HTERT RPE-1 (cell line): ENCODE measurements around the gene TRIM14.
"Not testable (repeated sequence)": the region's sequence is repeated elsewhere in the genome, so short reads cannot be mapped to it uniquely, and the experiment has no call there.

Experiments
- in situ Hi-C: fragments of 300-500 bp; cut with MboI; formaldehyde crosslinking; loops from 4 replicates; pipeline ENCODE4 v1.14.3; 2020; ENCODE audit warnings: low sequenced_read_pairs

The TRIM14 gene

GRCh38 chr9:98050351-98050750, 68.7 kb downstream of the TRIM14 start:
- in situ Hi-C loops, result no loop called here

- in situ Hi-C loops, result no loop called here
Observed at GRCh38 chr9:98049288-98050072, 69.5 kb downstream of the TRIM14 start.

- in situ Hi-C loops, result no loop called here
Observed at GRCh38 chr9:98047002-98047401, 72.0 kb downstream of the TRIM14 start.

GRCh38 chr9:98046180-98046543, 72.9 kb downstream of the TRIM14 start:
- in situ Hi-C loops, result no loop called here

GRCh38 chr9:98045234-98046179, 73.5 kb downstream of the TRIM14 start:
- in situ Hi-C loops, result no loop called here

GRCh38 chr9:98043915-98044314, 75.1 kb downstream of the TRIM14 start:
- in situ Hi-C loops, result no loop called here

GRCh38 chr9:98040212-98040611, 78.8 kb downstream of the TRIM14 start:
- in situ Hi-C loops, result no loop called here

- in situ Hi-C loops, result no loop called here
Observed at GRCh38 chr9:98039607-98040017, 79.4 kb downstream of the TRIM14 start.

GRCh38 chr9:98038958-98039357, 80.1 kb downstream of the TRIM14 start:
- in situ Hi-C loops, result no loop called here

GRCh38 chr9:98037357-98037756, 81.7 kb downstream of the TRIM14 start:
- in situ Hi-C loops, result no loop called here

- in situ Hi-C loops, result no loop called here
Observed at GRCh38 chr9:98034593-98035546, 84.2 kb downstream of the TRIM14 start.

GRCh38 chr9:98031935-98032334, 87.1 kb downstream of the TRIM14 start:
- in situ Hi-C loops, result no loop called here

GRCh38 chr9:98031169-98031568, 87.9 kb downstream of the TRIM14 start:
- in situ Hi-C loops, result no loop called here

- in situ Hi-C loops, result no loop called here
Observed at GRCh38 chr9:98024702-98025101, 94.3 kb downstream of the TRIM14 start.

- in situ Hi-C loops, result no loop called here
Observed at GRCh38 chr9:98022447-98022846, 96.6 kb downstream of the TRIM14 start.

- in situ Hi-C loops, result no loop called here
Observed at GRCh38 chr9:98021306-98022040, 97.5 kb downstream of the TRIM14 start.

GRCh38 chr9:98020476-98021145, 98.4 kb downstream of the TRIM14 start:
- in situ Hi-C loops, result no loop called here

GRCh38 chr9:98019869-98020268, 99.2 kb downstream of the TRIM14 start:
- in situ Hi-C loops, result not testable (repeated sequence)
